Putamen (tissue), 1 donor: Measurements from ENCODE around the gene ZMIZ1.

Experiments used
- DNase-seq: peaks from one replicate; pipeline ENCODE4 v3.0.0-alpha.2; 2016; ENCODE audit warnings: low spot score

ZMIZ1 gene

DNA sequence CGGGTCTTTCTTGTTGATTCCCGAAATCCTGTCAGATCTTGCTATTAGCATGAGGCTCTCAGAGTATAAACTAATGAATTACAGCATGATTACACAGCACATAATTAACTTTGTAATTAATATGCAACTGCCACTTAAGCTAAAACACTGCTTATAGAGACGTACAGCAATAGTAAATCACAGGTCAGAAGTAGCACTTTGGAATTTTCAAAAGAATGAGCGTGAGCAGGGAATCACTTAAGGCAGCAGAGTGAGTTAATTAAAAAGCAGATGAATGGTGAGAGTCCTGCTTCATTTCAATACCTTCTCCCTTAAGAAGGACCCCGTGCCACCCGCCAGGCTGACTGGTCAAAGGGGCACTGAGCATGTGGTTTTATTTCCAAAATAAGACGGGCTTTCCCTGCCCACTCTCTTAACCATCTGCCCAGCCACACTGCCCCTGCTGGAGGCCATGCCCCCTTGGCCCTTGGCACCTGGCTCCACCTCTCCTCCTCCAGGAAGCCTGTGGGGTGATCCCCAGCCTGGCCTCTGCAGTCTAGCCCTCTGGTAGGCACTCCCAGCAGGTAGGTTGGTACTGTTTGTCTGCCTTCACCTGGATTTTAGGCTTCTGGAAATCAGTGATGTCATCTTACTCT, 117.8 kb downstream of the ZMIZ1 start:
- DNase-seq: no peak

DNA sequence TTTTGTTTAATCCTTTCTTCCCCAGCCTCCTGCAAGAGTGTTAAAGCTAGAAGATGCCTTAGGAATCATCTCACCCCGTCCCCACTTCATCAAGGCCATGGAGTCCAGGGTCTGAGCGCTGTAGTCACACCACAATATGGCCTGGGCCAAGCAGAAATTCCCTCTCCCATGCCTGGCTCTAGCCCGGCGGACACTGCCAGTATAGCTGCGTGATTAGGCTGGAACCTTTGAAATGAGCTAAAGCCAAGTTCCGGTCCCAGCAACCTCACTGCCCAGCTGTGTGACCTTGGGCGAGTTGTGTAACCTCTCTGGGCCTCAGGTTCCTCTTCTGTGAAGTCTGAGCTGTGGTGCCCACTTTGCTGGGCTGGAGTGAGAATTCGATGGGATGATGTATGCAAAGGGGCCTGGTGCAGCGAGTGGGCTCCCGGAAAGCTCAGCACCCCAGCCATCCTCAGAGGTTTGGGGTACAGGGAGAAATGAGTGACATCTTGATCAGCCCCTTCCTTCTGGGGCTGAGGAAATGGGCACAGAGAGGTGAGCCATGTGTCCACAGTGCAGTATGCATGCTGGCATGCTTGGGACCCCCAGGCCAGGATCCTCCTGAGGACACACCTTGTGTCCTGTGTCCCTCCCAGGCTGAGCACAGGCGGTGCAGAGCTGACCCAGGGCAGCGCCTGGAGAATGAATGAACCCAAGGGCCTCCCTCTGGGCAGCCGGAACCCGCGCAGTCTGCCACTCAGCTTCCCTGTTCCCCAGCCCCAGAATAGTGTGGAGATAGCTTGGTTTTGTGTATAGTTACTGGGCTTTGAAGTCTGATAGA, 118.6 kb downstream of the ZMIZ1 start:
- DNase-seq: no peak

DNA sequence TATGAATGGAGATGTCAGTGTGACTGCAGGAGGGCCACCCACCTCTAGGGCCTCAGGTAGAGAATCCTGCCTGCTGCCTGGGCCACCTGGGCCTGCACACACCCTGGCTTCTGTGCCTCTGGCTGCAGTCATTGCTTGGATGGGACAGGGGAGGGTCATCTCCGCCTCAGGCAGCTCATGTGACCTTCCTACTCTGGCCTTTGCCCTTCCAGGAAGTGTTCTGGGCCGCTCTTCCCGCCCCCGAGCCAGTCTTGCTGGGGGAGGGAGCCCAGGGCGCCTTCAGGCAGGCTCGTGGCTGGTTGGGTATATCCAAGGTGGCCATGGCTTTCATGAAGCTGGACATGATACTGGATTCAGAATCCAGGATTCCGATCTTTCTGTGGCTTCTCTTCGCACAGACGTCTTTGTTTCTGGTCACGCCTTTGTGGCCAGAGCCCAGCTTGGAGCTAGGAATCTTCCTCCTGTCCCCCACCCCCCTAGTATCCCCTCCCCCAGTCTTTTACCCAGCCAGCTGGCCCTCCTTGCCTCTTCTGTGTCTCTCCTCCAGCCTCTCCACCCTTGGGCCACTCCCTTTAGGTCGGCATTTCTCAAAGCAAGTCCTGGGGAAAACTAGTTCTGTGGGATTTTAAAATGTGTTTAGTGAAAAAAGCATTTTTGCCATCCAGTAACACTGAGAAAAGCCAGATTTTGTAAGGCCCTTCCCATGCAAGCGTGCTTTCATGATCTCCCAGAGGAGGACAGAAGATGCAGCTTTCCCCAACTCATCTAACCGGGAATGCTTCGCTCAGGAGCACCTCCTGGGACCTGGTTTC, 119.6 kb downstream of the ZMIZ1 start:
- no peak for DNase-seq

DNA sequence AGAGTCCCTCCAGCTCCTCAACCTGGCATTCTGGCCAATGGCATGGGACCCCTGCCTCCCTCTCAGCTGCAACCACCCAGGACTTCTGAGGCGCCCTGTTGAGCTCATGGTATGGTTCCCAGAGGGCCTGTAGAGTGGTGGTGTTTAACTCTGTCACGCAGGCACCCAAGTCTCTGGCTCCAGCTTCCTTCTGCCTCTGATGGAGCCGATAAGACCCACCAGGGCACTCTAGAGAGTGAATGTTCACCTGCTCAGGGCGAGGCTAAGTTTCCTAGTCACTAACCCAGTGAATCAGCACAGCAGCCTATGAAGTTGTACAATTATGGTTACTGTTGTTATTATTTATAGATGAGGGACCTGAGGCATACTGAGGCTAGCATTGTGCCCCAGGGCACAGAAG, 120.4 kb downstream of the ZMIZ1 start:
- DNase-seq: no peak

DNA sequence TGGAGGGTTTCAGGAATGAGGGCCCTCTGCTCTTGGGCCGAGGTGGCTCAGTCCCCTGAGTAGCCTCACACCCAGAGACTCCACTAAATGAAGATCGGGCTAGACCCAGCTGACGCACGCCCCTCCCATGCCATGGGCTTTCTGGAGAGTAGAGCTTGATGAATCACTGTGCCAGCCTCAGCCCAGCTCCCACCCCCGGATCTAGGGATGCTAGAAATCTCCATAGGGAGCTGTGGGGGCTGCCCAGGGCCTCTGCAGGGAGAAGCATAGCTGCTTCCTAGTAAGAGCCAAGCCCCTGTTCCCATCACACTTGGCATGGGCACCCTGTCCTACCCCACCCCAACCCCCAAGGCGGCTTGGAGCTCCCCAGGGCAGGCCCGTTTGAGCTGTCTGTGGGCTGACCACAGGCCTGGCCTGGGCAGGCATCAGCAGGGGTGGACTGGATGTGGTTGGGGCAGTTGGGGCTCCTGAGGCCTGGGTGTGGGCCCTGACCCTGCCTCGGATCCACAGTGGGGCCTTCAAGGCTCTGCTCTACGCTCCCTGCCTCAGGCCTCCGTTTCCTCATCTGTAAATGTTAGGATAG, 121.2 kb downstream of the ZMIZ1 start:
- no peak for DNase-seq

DNA sequence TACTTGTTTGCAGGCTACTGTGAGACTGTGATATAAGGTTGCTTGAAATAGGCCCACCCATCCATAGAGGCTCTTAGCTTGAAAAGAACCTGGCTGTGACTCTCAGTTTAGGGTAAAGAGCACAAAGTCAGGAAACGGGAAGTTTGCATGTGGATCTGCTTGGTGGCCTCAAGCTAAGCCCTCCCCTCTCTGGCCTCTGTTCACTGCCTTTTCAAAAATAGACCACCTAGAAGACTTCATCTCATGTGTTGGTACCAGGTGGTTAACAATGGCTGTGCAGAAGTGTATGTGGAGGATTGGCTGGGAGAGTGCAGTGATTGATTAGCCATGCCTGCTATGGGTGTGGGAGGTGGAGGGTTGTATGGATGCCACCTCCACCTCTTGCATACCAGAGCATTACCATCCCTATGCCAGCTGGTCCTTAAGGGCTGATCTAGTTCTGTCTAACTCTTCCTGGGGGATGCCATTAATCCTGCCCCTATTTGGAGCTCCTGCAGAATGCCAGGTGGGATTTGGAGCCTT, 122.0 kb downstream of the ZMIZ1 start:
- DNase-seq: no peak

DNA sequence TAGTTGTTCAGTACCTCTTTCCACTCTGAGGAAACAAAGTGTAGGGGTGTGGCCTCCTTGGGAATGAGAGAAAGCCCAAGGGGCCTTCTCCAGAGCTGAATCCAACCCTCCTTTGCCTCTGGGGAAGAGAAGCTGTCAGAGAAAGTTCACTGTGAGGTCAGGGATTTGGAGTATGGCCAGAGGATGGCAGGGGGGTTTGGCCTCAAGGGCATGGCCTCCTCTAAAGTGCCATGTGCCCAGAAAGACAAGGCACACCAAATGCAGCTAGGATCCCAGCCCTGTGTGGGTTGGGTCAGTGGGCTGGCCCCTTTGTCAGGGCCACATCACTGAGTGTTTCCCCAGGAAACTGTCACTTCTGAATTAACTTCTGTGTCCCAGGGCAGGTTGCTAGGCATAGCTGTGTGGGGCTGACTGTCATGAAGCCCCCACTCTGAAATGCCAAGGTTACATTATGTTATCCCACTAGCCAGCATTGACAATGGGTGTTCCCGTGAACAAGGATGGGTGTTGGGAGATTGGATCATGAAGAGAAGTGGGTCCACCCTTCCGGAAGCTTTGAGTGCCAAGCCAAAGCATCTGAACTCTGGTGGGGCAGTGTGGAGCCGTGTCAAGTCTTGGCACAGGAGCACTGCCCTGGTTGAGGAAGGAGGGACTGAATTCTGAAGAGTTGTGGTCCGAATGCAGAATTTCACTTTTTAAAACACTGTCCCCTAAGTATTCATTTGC, 123.3 kb downstream of the ZMIZ1 start:
- no peak for DNase-seq

DNA sequence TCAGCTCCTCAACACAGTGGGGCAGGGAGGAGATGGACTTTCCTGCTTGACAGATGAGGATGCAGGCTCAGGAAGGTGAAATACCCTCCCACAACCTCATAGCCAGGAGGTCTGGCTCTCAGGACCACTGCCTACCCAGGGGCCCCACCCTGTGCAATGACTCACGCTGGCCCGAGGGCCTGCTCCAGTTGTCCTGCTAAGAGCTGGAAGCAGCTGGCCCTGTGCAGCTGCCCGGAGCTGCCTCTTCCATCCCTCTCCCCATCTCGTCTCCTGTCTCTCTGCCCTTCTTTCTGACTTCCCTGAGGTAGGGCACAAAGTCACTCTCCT, 123.9 kb downstream of the ZMIZ1 start:
- DNase-seq: no peak

DNA sequence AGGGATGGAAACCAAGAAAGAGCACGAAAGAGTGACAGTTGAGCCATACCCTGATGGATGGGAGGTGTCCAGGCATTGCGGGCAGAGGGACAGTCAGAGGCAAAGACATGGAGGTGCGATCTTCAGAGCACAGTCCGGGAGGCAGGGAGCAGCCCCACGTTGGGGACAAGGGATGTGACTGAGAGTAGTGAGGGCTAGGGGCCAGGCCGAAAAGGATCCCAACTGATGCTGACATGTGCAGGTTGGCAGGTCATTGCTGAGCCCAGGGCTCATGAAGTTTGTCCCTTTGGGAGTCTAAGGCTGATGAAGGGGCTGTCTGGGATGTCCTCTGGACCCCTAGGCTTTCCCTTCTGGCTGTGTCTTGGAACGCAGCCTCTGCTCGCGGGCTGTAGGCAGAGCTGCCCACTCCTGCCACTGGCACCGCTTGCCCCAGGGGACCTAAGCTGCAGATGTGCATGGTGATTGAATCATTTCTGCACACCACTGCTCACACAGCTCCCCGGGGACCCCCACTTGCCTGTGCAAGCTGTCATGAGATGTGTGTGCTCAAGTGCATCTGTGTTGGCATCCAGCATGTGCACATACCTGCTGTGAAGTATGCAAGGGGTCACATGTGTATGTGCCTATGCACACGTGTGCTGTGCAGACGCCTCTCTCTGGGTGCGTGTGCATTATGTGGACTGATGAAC, 125.1 kb downstream of the ZMIZ1 start:
- DNase-seq: no peak

DNA sequence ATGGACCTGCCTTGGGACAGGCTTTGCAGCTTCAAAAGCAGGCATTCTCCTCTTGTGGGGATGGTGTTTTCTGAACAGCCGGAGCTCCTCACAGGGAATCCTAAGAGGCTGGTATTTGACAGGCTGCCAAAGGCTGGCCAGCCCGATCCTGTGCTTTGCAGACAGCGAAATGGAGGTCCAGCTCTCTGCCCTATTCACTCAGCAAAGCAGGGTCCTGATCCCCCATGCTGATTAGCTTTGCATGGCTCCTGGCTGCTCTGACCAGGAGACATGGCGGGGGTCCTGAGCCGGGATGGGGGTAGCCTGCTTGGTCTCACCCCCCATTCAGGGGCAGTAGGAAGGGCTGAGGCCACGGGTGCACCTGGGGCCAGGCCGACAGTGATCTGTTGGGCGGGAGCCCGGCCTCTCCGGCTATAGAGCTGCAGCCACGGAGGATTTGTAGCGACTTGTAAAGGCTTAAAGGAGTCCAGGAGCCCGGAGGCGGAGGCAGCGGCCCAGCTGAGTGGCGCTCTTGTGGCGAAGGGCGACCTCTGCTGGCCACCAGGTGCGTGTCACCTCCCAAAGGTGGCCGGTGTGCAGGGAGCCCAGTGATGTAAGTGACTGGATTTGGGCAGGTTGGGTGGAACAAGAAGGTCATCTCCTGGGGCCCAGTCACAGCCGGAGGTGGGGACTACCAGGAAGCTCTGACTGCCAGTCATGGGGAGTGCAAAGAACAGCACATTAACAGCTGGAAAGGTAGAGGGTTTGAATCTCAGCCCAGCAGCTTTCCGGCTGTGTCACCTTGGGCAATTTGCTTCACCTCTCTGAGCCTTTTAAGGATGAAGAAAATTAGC, 126.5 kb downstream of the ZMIZ1 start:
- DNase-seq: peak; percentile 74

DNA sequence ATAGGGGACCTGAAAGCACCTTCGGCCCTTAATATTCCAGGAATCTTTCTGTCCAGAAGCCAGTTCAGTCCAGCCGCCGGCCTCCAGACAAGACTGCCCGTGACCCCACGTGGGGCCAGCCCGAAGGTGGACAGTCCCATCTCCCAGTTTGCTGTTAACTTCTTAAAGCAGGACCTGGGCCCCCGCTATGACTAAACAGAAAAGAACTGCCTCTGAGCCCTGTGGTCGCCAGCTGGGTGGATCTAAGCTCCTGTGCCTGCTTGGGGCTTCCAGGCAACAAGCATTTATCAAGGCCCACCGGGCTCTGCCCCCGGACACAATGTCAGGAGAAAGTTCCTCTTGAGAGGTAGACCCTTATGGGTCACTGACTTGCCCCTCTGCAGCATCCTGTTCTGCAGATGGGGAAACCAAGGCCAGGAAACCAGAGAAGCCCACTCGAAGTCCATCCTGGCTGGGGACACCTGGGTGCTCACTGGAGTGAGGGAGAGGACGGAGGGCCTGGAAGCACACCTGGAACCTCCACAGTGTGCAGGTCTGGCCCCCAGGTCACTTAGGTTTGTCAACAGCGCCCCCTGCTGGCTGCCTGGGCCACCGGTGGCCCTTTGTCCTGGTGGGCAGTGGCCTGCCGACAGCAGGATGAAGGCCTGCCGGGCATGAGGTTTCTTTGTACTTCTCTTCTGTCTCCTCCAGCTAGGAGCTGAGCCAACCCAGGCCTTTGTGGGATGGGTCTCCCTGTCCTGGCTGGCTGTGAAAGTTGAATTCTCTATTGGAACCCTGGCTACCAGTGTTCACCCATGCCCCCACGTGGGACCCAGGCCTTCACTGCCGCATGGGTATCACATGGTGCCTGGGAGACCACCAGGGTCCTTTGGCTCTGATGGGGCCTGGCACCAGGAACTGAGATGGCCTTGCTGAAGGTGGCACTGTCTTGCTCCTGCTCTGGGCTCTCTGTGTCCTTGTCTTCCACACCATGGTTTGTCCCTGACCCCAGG, 128.0 kb downstream of the ZMIZ1 start:
- DNase-seq: no peak

DNA sequence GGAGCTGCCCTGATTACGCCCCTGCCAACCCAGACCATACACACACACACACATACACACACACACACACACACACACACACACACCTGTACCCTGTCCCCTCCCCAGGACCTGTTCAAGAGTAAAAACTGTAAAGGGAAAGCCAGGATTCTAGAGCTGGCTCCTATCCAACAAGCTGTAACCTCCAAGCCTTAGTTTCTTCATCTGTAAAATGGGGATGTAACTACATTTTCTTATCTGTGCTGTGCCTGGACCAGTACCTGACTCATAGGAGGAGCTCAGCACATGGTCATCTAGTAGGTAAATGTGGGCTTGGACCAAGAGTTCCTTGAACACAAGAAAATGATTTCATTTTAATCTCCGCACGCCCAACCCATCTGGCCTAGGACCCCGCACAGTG, 128.8 kb downstream of the ZMIZ1 start:
- no peak for DNase-seq

DNA sequence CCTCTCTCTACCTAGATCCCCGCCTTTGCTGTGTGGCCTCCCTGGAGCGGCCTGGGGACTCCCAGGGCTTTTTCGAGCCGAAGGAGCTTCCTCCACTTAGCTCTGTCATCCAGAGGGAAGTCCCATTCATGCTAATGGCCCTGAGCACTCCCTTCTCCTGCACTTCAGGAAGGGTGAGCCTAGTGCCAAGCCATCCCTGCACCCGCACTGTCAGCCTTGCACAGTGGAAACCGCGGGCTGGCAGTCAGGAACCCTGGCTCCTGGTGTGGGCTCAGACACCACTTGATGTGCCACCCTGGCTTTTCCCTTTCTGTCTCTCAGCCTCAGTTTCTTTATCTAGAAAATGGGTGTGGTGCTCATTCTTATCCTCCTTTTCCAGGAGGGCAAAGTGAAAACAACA, 131.6 kb downstream of the ZMIZ1 start:
- no peak for DNase-seq

DNA sequence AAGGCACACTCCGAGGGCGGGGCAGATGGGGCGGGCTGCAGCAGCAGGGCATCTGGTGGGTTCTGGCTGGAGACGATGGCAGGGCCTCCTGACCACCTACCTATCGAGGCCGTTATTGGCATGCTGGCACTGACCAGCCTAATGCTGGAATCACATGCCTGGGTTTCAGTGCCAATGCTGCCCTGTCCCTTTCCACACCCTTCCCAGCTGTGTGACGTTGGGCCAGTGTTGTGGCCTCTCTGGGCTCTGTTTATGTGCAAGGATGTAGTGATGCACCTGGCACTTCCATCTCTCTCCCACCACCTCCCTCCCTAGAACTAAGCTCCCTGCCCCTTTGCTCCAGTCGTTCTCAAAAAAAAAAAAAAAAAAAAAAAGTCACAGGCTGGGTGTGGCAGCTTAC, 132.9 kb downstream of the ZMIZ1 start:
- DNase-seq: no peak

DNA sequence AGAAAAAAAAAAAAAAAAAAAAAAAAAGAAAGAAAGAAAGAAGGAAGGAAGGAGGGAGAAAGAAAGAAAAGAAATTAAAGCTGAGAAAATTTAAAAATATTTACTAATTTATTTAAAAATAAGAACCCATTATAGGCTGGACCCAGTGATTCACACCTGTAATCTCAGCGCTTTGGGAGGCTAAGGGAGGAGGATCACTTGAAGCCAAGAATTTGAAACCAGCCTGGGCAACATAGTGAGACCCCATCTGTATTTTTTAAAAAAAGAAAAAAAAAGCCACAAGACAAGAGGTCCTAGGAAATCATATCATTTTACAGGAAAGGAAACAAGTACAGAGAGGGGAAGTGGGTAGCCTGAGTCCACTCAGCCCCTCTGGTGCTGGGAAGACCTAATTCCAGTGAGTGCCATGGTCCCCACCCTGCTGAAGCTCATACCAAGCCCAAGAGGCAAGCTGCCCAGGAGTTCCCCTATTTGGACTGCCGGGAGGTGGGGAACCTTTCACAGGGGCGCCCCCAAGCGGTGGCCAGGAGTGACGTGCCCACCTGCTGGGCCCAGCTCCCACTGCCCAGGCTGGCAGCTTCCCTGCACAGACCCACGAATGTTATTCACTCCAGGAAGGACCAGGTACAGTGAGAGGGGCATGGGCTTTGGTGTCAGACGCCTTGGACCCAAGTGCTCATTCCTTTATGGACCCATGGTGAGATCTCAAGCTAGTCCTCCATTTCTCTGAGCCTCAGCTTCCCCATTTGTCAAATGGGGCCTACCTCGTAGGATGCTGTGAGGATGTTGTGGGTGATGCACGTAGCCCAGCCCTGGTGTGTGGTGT, 133.6 kb downstream of the ZMIZ1 start:
- DNase-seq: no peak

DNA sequence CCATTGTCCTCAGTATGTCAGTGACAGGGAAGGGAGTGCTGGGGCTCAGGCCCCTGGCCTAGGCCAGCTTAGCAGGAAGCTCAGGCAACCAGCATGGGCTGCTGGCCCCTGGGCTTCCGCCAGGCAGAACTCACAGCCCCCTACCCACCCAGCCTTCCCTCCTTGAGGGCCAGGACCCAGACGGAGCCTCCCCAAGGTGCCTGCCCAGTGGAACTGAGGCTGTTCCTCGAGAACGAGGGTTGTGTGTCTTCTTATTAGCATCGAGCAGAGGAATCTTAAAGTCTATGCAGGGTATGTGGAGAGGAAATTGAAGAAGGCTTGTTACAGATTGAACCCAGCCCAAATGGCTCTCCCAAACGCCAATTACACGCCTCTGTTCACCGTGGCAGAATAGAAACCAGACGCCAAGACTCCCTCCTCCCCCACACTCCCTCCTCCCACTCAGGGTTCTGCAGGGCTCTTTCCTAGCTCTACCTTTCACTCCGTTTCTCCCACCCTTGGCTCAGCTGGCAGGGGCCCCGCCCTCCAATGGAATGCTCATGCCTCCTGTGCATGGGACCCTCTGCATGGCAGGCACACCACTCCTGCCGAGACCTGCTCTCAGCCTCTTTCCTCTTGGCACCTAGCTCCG, 134.4 kb downstream of the ZMIZ1 start:
- peak; percentile 59 for DNase-seq

DNA sequence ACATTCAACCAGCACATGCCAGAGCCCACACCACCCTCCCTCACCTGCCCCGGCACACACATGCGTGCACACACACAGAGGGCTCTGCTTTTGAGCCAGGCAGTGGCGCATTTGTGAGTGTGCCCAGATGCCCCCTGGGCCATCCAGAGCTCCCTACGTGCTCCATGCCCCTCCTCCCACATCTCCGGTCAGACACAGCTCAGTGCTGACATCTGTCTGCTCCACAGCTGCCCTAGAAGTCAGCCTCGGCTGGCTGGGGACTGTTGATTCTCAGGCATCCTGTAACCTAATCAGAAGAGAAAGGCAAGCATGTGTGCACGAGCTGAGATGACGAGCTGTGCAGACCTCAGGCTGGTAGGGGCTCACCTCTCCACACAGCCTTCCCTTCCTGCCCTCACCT, 135.1 kb downstream of the ZMIZ1 start:
- no peak for DNase-seq
